ENCODE measurements around the gene OR4N2.
"Not testable (repeated sequence)": the region's sequence is repeated elsewhere in the genome, so short reads cannot be mapped to it uniquely, and the experiment has no call there.

The OR4N2 gene

GRCh38 chr14:19803470-19803869, at the start of gene OR4N2:
OR4N2 (plus strand) TSS chr14:19803770; CDS start chr14:19827449, 23,679 bp downstream.
- not testable (repeated sequence) for H3K4me3 Mint-ChIP-seq; H3K36me3 Mint-ChIP-seq (ENCODE audit: low read depth); H3K9me3 Mint-ChIP-seq; H3K4me1 Mint-ChIP-seq (ENCODE audit: low read depth); H3K27ac Mint-ChIP-seq; H3K27me3 Mint-ChIP-seq

DNA sequence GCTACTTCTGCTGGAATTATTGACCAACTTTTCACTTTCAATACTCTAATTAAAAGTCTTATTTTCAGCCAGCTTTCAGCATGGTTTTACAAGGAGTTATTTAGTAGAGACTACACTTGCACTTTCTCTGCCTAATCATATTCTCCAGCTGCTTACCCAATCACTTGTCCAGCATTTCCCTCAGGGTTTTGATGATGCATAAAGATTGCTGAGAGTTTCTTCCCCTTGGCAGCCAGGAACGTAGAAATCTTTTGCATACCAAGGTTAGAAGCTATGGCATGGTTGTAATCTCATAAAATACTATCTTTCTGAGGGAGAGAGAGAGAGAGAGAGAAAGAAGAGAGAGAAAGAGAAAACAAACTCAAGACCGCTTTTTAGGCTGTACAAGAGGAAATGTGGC, 49.4 kb upstream of the OR4N2 start:
- Mint-ChIP-seq H3K4me1 (ENCODE audit: low read depth) (no peaks in the 10 kb centered on the region), H3K9me3 (no peaks in the 10 kb centered on the region), H3K27me3 (no peaks in the 10 kb centered on the region), H3K36me3 (ENCODE audit: low read depth) (no peaks in the 10 kb centered on the region), H3K4me3 (no peak overlapping the region), H3K27ac (no peak overlapping the region)

- H3K27ac Mint-ChIP-seq; H3K4me3 Mint-ChIP-seq; H3K27me3 Mint-ChIP-seq; H3K36me3 Mint-ChIP-seq (ENCODE audit: low read depth); H3K4me1 Mint-ChIP-seq (ENCODE audit: low read depth): not testable (repeated sequence)
- peaks cover 12% of the 10 kb centered on the region for H3K9me3 Mint-ChIP-seq
Measured at GRCh38 chr14:19771491-19771890, 32.1 kb upstream of the OR4N2 start.

GRCh38 chr14:19771895-19772430, 31.6 kb upstream of the OR4N2 start:
- Mint-ChIP-seq H3K4me1 (ENCODE audit: low read depth) (no peaks in the 10 kb centered on the region), H3K27me3 (no peaks in the 10 kb centered on the region), H3K27ac (no peak overlapping the region), H3K36me3 (ENCODE audit: low read depth) (no peaks in the 10 kb centered on the region), H3K9me3 (peaks cover 12% of the 10 kb centered on the region), H3K4me3 (no peak overlapping the region)

GRCh38 chr14:19772454-19772853, 31.1 kb upstream of the OR4N2 start:
- peaks cover 12% of the 10 kb centered on the region for H3K9me3 Mint-ChIP-seq
- H3K4me3 Mint-ChIP-seq; H3K4me1 Mint-ChIP-seq (ENCODE audit: low read depth); H3K36me3 Mint-ChIP-seq (ENCODE audit: low read depth); H3K27me3 Mint-ChIP-seq; H3K27ac Mint-ChIP-seq: not testable (repeated sequence)

- H3K27me3 Mint-ChIP-seq; H3K4me3 Mint-ChIP-seq; H3K27ac Mint-ChIP-seq; H3K4me1 Mint-ChIP-seq (ENCODE audit: low read depth); H3K36me3 Mint-ChIP-seq (ENCODE audit: low read depth): not testable (repeated sequence)
- H3K9me3 Mint-ChIP-seq: peaks cover 12% of the 10 kb centered on the region
Measured at GRCh38 chr14:19773204-19773603, 30.4 kb upstream of the OR4N2 start, which contains the start of gene OR4M1. OR4M1 (plus strand) TSS chr14:19773504; CDS start chr14:19780323, 6,819 bp downstream.

GRCh38 chr14:19775587-19775986, 28.0 kb upstream of the OR4N2 start:
- Mint-ChIP-seq H3K4me3 (no peak overlapping the region), H3K9me3 (peaks cover 15% of the 10 kb centered on the region), H3K4me1 (ENCODE audit: low read depth) (no peaks in the 10 kb centered on the region), H3K27me3 (no peaks in the 10 kb centered on the region), H3K27ac (no peak overlapping the region), H3K36me3 (ENCODE audit: low read depth) (no peaks in the 10 kb centered on the region)

- not testable (repeated sequence) for H3K27ac Mint-ChIP-seq; H3K4me1 Mint-ChIP-seq (ENCODE audit: low read depth); H3K4me3 Mint-ChIP-seq; H3K27me3 Mint-ChIP-seq; H3K9me3 Mint-ChIP-seq; H3K36me3 Mint-ChIP-seq (ENCODE audit: low read depth)
Measured at GRCh38 chr14:19785848-19786247, 17.7 kb upstream of the OR4N2 start.

- H3K27me3 Mint-ChIP-seq; H3K9me3 Mint-ChIP-seq; H3K4me1 Mint-ChIP-seq (ENCODE audit: low read depth); H3K27ac Mint-ChIP-seq; H3K36me3 Mint-ChIP-seq (ENCODE audit: low read depth); H3K4me3 Mint-ChIP-seq: not testable (repeated sequence)
Measured at GRCh38 chr14:19787318-19787717, 16.3 kb upstream of the OR4N2 start.

DNA sequence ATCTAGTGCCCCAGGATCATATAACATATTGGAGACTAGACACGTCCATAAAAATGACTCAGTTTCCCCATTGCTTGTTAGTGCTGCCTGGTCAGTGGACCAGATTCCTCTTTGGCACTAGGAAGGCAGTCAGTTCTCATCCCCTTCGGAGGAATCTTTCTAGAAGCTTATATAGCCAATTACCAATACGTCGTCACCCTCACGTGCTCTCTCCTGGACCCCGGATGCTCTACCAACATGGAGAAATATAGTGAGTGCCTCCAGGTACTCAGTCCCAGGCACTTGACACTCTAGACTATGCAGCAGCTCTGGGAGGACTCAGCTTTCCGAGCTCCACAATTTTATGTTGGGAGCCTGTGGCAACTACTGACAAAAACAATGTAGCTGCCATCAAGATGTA, 15.4 kb upstream of the OR4N2 start:
- H3K9me3 Mint-ChIP-seq; H3K4me3 Mint-ChIP-seq; H3K27me3 Mint-ChIP-seq; H3K4me1 Mint-ChIP-seq (ENCODE audit: low read depth); H3K27ac Mint-ChIP-seq; H3K36me3 Mint-ChIP-seq (ENCODE audit: low read depth): not testable (repeated sequence)

DNA sequence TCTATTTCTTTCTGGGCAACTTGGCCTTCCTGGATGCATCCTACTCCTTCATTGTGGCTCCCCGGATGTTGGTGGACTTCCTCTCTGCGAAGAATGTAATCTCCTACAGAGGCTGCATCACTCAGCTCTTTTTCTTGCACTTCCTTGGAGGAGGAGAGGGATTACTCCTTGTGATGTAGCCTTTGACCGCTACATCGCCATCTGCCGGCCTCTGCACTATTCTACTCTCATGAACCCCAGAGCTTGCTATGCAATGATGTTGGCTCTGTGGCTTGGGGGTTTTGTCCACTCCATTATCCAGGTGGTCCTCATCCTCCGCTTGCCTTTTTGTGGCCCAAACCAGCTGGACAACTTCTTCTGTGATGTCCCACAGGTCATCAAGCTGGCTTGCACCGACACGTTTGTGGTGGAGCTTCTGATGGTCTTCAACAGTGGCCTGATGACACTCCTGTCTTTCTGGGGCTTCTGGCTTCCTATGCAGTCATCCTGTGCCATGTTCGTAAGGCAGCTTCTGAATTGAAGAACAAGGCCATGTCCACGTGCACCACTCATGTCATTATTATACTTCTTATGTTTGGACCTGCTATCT, 7.0 kb upstream of the OR4N2 start:
- H3K4me3 Mint-ChIP-seq; H3K27me3 Mint-ChIP-seq; H3K27ac Mint-ChIP-seq; H3K9me3 Mint-ChIP-seq; H3K36me3 Mint-ChIP-seq (ENCODE audit: low read depth); H3K4me1 Mint-ChIP-seq (ENCODE audit: low read depth): not testable (repeated sequence)

- Mint-ChIP-seq H3K4me1 (ENCODE audit: low read depth) (no peaks in the 10 kb centered on the region), H3K27me3 (no peaks in the 10 kb centered on the region), H3K27ac (no peak overlapping the region), H3K9me3 (peaks cover 4% of the 10 kb centered on the region), H3K36me3 (ENCODE audit: low read depth) (no peaks in the 10 kb centered on the region), H3K4me3 (no peak overlapping the region)
Measured at GRCh38 chr14:19799880-19800279, 3.7 kb upstream of the OR4N2 start.

GRCh38 chr14:19800282-19801117, 3.1 kb upstream of the OR4N2 start:
- Mint-ChIP-seq H3K27ac (no peak overlapping the region), H3K9me3 (peaks cover 4% of the 10 kb centered on the region), H3K27me3 (no peaks in the 10 kb centered on the region), H3K36me3 (ENCODE audit: low read depth) (no peaks in the 10 kb centered on the region), H3K4me1 (ENCODE audit: low read depth) (no peaks in the 10 kb centered on the region), H3K4me3 (no peak overlapping the region)

- Mint-ChIP-seq H3K27me3 (no peaks in the 10 kb centered on the region), H3K9me3 (peaks cover 4% of the 10 kb centered on the region), H3K4me3 (no peak overlapping the region), H3K36me3 (ENCODE audit: low read depth) (no peaks in the 10 kb centered on the region), H3K27ac (no peak overlapping the region), H3K4me1 (ENCODE audit: low read depth) (no peaks in the 10 kb centered on the region)
Measured at GRCh38 chr14:19801118-19801464, 2.5 kb upstream of the OR4N2 start.

DNA sequence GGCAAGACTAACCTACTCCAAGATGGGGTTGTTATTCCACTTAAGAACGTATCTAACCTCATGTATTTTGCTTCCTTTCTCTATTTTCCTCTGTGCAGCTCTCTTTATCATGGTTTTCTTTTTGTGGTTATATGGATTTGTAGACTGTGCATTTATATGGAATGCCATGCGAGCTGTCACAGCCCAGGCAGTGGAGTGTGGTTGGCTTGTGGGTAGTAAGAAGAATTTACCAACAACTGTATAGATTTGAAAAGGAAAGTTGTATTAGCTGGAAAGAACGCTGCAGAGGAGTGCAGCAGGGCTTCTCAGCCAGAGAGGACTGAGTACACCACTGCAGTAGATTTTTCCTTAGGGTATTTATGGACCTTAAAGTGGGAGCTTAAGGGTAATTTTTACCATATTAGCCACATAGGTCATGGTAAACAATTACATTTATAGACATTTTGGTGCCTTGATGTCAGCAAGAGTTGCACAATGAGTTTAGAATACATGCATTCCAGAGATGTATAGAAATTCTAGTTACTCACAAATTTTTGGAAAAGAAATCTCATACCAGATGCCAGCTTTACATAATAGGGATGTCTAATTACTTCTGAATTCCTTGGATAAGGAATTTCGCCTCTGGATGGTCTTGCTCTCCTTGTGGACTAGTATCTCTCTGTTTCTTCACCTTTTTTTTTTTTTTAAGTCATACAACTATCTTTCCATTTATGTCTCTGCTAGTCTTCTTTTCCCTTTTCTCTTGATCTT, 9.8 kb downstream of the OR4N2 start:
- not testable (repeated sequence) for H3K36me3 Mint-ChIP-seq (ENCODE audit: low read depth); H3K9me3 Mint-ChIP-seq

More for the DNA sequence above, 9.8 kb downstream of the OR4N2 start:
- not testable (repeated sequence) for H3K4me1 Mint-ChIP-seq (ENCODE audit: low read depth); H3K27me3 Mint-ChIP-seq; H3K4me3 Mint-ChIP-seq; H3K27ac Mint-ChIP-seq

Measured in stimulated activated naive CD8-positive, alpha-beta T cell treated with anti-CD3 and anti-CD28 coated beads, Interleukin-15, Interleukin-2, amounts not matched to agents 100 ng/mL and 50 ng/mL, for 24 hours (primary cell).